AG04450 (cell line): Measurements from ENCODE around the gene LPIN2. TPM values are rescaled to one million over a fixed set of nuclear protein-coding genes. Genes with fewer than 3 reads are reported as not detected.

Experiments used
- CTCF ChIA-PET: fragments of 300-600, 350-600 bp; formaldehyde crosslinking; extraction: SDS; loops from one replicate; lab custom pipeline; 2022; ENCODE audit warnings: antibody characterized with exemption, inconsistent platforms; lab: Charles Lee
- POLR2A ChIA-PET: fragments of 350-600 bp; formaldehyde crosslinking; extraction: SDS; loops from one replicate; lab custom pipeline; 2021; ENCODE audit warnings: antibody characterized with exemption, inconsistent platforms; lab: Yijun Ruan, JAX
- DNase-seq: peaks from one replicate; pipeline ENCODE4 v3.0.0-alpha.2; 2011; ENCODE audit warnings: low read depth, low spot score
- H3K27ac ChIP-seq: one replicate; pipeline ENCODE4 v1.5.1; 2012; ENCODE audit warnings: low read depth, low read length, control low read depth
- H3K27me3 ChIP-seq: one replicate; pipeline ENCODE4 v1.6.0; 2012; ENCODE audit warnings: low read length; ENCODE audit not compliant: control insufficient read depth, insufficient read depth
- H3K4me3 ChIP-seq: 2 replicates; pipeline ENCODE4 v1.5.1; 2011; ENCODE audit warnings: mild to moderate bottlenecking, low read depth, low read length, control low read depth
- H3K9me3 ChIP-seq: 2 replicates; pipeline ENCODE4 v1.5.1; 2012; ENCODE audit warnings: low read length; ENCODE audit not compliant: control insufficient read depth, insufficient read depth
- CTCF ChIP-seq: IDR thresholded peaks from 2 replicates; pipeline ENCODE4 v1.5.1; 2011; ENCODE audit warnings: low read depth, low read length, control low read depth, inconsistent platforms
- polyA plus RNA-seq: library from polyadenylated mRNA; depleted of rRNA; stranded (reverse); fragments of >200 nt; gene quantifications from 2 replicates; pipeline ENCODE4 v1.2.3, GENCODE V29; 2011

The LPIN2 gene
- polyA plus RNA-seq, 1 experiment: 46.7 TPM

DNA sequence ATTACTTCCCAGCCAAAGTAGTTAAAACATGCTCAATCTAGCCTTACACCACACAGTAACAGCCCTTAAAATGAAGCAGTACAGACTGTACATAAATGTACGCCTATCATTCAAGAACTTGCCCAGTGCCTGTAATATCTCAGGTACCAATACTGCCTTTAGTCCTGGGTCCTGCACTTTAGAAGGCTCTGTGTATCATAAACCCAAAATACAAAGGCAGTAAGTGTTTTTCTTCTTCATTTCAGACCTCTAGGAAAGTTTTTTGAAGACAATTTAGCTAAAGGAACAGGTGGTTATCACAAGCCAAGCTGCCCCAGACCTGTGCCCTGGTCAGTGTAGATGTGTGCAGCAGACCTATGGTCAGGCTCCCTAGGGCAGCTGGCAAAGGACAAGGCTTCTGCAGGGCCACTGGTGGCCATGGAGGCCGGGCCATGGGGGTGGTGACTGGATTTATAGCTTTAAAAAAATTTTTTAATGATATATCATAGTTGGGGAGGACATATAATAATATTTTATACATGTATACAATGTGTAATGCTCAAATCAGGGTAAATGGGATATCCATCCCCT lies 18.8 kb downstream of the LPIN2 start:
- Histone ChIP-seq H3K4me3 (no peak overlapping the region), H3K27me3 (no peaks in the 10 kb centered on the region), H3K27ac (no peak overlapping the region), H3K9me3 (peaks cover 4% of the 10 kb centered on the region)
- DNase-seq: no peak
- TF ChIP-seq CTCF: no peak
- POLR2A ChIA-PET: no interaction called here
- CTCF ChIA-PET: interaction anchor here (1.2 kb wide), 1 partner anchor 134 kb away, joined by 4 read pairs; no protein-coding TSS in a partner anchor

GRCh38 chr18:2992995-2993877 lies 19.7 kb downstream of the LPIN2 start:
- H3K27me3 ChIP-seq: no peaks in the 10 kb centered on the region
- H3K4me3 ChIP-seq: no peak overlapping the region
- peaks cover 4% of the 10 kb centered on the region for H3K9me3 ChIP-seq
- CTCF ChIA-PET: interaction anchor here (0.6 to 0.8 kb wide), 3 partner anchors 9 to 135 kb away, joined by 3 to 8 read pairs (median 3); no protein-coding TSS in a partner anchor
- POLR2A ChIA-PET: interaction anchor here (0.6 to 0.7 kb wide), 4 partner anchors 12 to 264 kb away, joined by 3 to 17 read pairs (median 4); no protein-coding TSS in a partner anchor
- no peak for TF ChIP-seq CTCF
- H3K27ac ChIP-seq: no peak overlapping the region
- no peak for DNase-seq

DNA sequence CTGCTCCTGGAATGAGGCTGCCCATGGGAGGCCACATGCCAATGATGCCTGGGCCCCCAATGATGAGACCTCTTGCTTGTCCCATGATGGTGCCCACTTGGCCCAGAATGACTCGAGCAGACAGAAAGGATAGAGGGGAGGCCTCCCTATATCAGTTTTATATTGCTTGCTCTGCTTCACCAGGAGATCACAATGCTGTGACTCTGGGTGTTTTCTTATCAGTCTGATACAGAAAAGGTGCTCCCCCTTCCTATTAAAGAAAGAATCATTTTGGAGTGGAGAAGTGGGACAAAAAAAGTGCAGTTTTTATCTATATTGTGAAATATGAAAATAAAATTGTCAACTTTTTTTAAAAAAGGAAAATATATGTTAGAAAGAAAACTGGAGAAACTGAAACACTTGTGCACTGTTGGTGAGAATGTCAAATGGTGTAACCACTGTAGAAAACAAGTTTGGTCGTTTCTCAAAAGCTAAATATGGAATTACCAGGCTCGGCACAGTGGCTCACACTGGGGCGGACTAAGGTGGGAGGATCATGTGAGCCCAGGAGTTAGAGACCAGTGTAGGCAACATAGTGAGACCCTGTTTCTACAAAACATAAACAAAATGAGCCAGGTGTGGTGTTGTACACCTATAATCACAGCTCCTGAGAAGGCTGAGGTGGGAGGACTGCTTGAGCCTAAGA lies 21.8 kb downstream of the LPIN2 start:
- CTCF ChIA-PET: no interaction called here
- POLR2A ChIA-PET: no interaction called here
- no peak for TF ChIP-seq CTCF

DNA sequence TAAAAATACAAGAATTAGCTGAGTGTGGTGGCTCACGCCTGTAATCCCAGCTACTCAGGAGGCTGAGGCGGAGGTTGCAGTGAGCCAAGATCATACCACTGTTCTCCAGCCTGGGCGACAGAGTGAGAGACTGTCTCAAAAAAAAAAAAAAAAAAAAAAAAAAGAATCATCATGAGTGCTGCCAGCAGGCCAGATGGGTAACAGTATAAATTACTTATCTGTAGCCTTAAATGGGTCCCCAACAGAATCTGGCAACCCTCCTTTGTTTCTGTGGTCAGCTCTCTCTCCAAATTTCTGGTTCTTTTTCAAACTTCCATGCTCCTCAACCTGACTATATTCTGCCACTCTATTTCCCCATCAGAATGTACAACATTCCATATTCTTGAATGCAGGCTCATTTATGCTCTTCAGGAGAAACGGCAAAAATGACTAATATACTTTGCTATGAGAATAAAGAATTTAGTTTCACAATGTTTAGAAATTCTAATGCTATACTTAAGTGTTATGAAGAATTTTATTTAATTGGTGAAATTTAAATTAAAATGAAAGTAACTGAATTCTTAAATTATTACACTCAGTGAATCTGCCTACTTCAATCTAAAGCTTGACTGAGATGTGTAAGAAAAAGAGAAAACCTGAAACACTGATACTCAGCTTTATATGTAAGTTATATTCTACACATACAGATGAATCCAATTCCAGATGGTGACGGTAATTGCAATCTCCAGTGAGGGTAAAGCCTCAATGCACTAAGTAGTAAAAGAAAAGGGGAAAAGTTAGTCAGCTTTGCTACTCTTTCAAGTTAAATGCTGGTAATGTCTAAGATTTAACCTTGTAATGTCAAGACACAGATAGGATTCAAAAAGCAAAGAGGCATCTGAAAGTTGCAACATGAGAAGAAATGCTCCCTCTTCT lies 24.8 kb downstream of the LPIN2 start:
- ChIA-PET CTCF (interaction anchor here (0.6 to 2.4 kb wide), 5 partner anchors 11 to 890 kb away, joined by 3 to 13 read pairs (median 4); no protein-coding TSS in a partner anchor), POLR2A (interaction anchor here (0.6 to 1.2 kb wide), 5 partner anchors 20 to 460 kb away, joined by 3 to 15 read pairs (median 5); no protein-coding TSS in a partner anchor)
- no peak overlapping the region; the same call in 1 of the 2 replicates for H3K4me3 ChIP-seq
- H3K27me3 ChIP-seq: no peaks in the 10 kb centered on the region
- H3K27ac ChIP-seq: peak overlapping the region; percentile 34
- DNase-seq: peak; percentile 38
- H3K9me3 ChIP-seq: peaks cover 4% of the 10 kb centered on the region
- no peak for TF ChIP-seq CTCF

More for the DNA sequence above, 21.8 kb downstream of the LPIN2 start:
- H3K27me3 ChIP-seq: no peaks in the 10 kb centered on the region
- H3K27ac ChIP-seq: no peak overlapping the region
- H3K9me3 ChIP-seq: peaks cover 4% of the 10 kb centered on the region
- no peak for DNase-seq
- H3K4me3 ChIP-seq: no peak overlapping the region
